Ishikawa (cell line): ENCODE data around the gene KCNAB1.

Source experiments
- CEBPB ChIP-seq: IDR thresholded peaks from 2 replicates; pipeline ENCODE4 v1.6.1; 2012
- CREB1 ChIP-seq: IDR thresholded peaks from 2 replicates; pipeline ENCODE4 v1.6.1; 2012; ENCODE audit warnings: low read depth
- EGR1 ChIP-seq: IDR thresholded peaks from 2 replicates; pipeline ENCODE4 v1.6.1; 2012
- EP300 ChIP-seq: IDR thresholded peaks from 2 replicates; pipeline ENCODE4 v1.6.1; 2012; ENCODE audit warnings: borderline replicate concordance
- FOXM1 ChIP-seq: IDR thresholded peaks from 2 replicates; pipeline ENCODE4 v1.6.1; 2012; ENCODE audit warnings: low read depth, borderline replicate concordance
- MAX ChIP-seq: IDR thresholded peaks from 2 replicates; pipeline ENCODE4 v1.6.1; 2012
- NFIC ChIP-seq: IDR thresholded peaks from 2 replicates; pipeline ENCODE4 v1.6.1; 2012
- RAD21 ChIP-seq: IDR thresholded peaks from 2 replicates; pipeline ENCODE4 v1.6.1; 2012; ENCODE audit warnings: low read depth
- REST ChIP-seq: IDR thresholded peaks from 2 replicates; pipeline ENCODE4 v1.6.1; 2012; ENCODE audit warnings: low read depth, mild to moderate bottlenecking
- TAF1 ChIP-seq: IDR thresholded peaks from 2 replicates; pipeline ENCODE4 v1.6.1; 2012; ENCODE audit warnings: low read depth, mild to moderate bottlenecking
- TCF12 ChIP-seq: IDR thresholded peaks from 2 replicates; pipeline ENCODE4 v1.6.1; 2012; ENCODE audit warnings: low read depth
- TEAD4 ChIP-seq: IDR thresholded peaks from 2 replicates; pipeline ENCODE4 v1.6.1; 2012
- USF1 ChIP-seq: IDR thresholded peaks from 2 replicates; pipeline ENCODE4 v1.6.1; 2012
- YY1 ChIP-seq: IDR thresholded peaks from 2 replicates; pipeline ENCODE4 v1.6.1; 2012; ENCODE audit warnings: low read depth
- ZBTB7A ChIP-seq: IDR thresholded peaks from 2 replicates; pipeline ENCODE4 v1.6.1; 2012; ENCODE audit warnings: low read depth

KCNAB1 gene

DNA sequence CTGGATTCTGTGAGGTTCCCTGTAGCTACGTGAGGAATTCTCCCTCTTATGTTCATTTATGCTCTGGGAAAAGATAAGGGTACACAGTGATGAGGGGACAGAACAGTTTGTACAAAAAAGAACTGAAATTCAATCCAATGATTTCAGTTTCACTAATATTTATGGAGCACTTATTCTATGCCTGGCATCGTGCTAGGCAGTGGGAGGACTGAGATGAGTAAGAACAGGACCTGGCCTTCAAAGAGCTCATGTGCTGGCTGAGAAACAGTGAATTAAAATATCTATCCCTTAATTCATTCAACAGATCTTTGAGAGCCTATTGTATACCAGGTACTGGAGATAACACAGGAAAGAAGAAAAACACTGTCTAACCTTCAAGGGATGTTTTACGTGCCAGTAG is 412.4 kb downstream of the KCNAB1 start:
- TF ChIP-seq CREB1 (no peak), MAX (no peak), YY1 (no peak), REST (no peak), TAF1 (no peak), RAD21 (no peak), FOXM1 (no peak), TEAD4 (no peak), USF1 (no peak)

- TF ChIP-seq NFIC, result no peak
- TF ChIP-seq ZBTB7A, result no peak
- no peak for TF ChIP-seq EP300
- TF ChIP-seq CEBPB, result no peak
- TF ChIP-seq CREB1, result no peak
- no peak for TF ChIP-seq MAX
- TF ChIP-seq YY1, result no peak
Measured at GRCh38 chr3:156533205-156533604, 412.8 kb downstream of the KCNAB1 start.

DNA sequence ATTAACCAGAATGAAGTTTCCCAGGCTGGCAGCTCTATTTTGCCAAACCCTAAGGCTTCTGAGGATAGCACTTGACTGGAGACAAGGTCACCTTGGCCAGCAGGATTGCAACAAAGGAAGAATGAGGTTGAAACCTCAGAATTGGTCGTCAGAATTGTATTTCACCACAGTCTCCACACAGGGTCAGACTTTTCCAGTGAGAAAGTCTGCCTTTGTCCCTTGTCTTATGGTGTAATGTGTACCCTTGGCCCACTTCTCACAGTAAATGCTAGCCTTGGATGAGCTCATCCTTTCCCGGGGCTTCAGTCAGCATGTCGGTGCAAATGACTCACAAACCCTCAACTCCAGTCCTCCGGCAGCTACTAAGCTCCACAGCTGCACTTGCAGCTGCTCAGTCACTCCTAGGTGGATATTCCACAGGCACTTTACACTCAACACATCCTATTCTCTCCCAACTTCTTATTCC is 414.8 kb downstream of the KCNAB1 start:
- TF ChIP-seq REST (no peak), RAD21 (peak; percentile 17)

- TF ChIP-seq CREB1 (no peak), TEAD4 (no peak), USF1 (no peak), EP300 (no peak), ZBTB7A (no peak), REST (no peak), CEBPB (no peak), MAX (no peak), YY1 (no peak), RAD21 (no peak), FOXM1 (no peak), TCF12 (no peak), TAF1 (no peak), EGR1 (no peak)
Measured at GRCh38 chr3:156535798-156536197, 415.4 kb downstream of the KCNAB1 start.
